SK-N-SH (cell line): Measurements from ENCODE around the gene BORCS5. TPM values are rescaled to one million over a fixed set of nuclear protein-coding genes. Genes with fewer than 3 reads are reported as not detected.
A peak's percentile ranks its signal among the peaks of the same experiment; 100 is the strongest.

Experiments used
- CTCF ChIA-PET: fragments of 300-600, 350-600 bp; formaldehyde crosslinking; extraction: SDS; loops from one replicate; lab custom pipeline; 2021; lab: Yijun Ruan, JAX
- POLR2A ChIA-PET: fragments of 350-600 bp; sonication (Branson Sonifier 250); formaldehyde crosslinking; extraction: SDS; loops from one replicate; lab custom pipeline; 2020; ENCODE audit warnings: antibody characterized with exemption, inconsistent platforms; lab: Yijun Ruan, JAX
- DNase-seq: peaks from one replicate; pipeline ENCODE4 v3.0.0; 2012
- H2AFZ ChIP-seq: fragments of 200-600 bp; sonication (generic); 2 replicates; pipeline ENCODE4 v1.8.1; 2016; ENCODE audit warnings: antibody characterized with exemption, mild to moderate bottlenecking, low read depth
- H3F3A ChIP-seq: fragments of 200-600 bp; sonication (generic); replicated peaks from 2 replicates; pipeline ENCODE3; 2016; ENCODE audit warnings: antibody characterized with exemption, mild to moderate bottlenecking; ENCODE audit not compliant: insufficient read depth
- H3K27ac ChIP-seq, 2 experiments: fragments of 200-500 bp in 1 of 2; fragments of 200-600 bp in 1 of 2; sonication (Bioruptor generic) in 1 of 2; sonication (generic), shearing (Covaris generic) in 1 of 2; 2 replicates each; pipeline versions ENCODE4 v1.5.1 to v1.6.1; 2014 to 2016; ENCODE audit warnings: low read depth in 2 of 2, inconsistent platforms in 1 of 2, low read length in 1 of 2, mild to moderate bottlenecking in 1 of 2, mixed read lengths in 1 of 2
- H3K27me3 ChIP-seq: fragments of 200-600 bp; sonication (generic), shearing (Covaris generic); 2 replicates; pipeline ENCODE4 v1.6.1; 2016; ENCODE audit warnings: mixed run types; ENCODE audit not compliant: insufficient read depth
- H3K36me3 ChIP-seq, 2 experiments: fragments of 200-500 bp in 1 of 2; fragments of 200-600 bp in 1 of 2; sonication (Bioruptor generic) in 1 of 2; sonication (generic) in 1 of 2; replicated peaks in 1 of 2; 2 replicates each; pipeline versions ENCODE3 to v1.5.1; 2014 to 2016; ENCODE audit warnings: low read length in 1 of 2, mild to moderate bottlenecking in 1 of 2; ENCODE audit not compliant: insufficient read depth in 2 of 2, control insufficient read depth in 1 of 2
- H3K4me1 ChIP-seq, 2 experiments: fragments of 200-500 bp in 1 of 2; fragments of 200-600 bp in 1 of 2; sonication (Bioruptor generic) in 1 of 2; sonication (generic), shearing (Covaris generic) in 1 of 2; 2 replicates each; pipeline versions ENCODE4 v1.5.1 to v1.6.1; 2014 to 2016; ENCODE audit warnings: low read depth in 1 of 2, low read length in 1 of 2, mixed run types in 1 of 2; ENCODE audit not compliant: insufficient read depth in 2 of 2, control insufficient read depth in 1 of 2
- H3K4me2 ChIP-seq: fragments of 200-600 bp; sonication (generic), shearing (Covaris generic); 2 replicates; pipeline ENCODE4 v1.6.1; 2017; ENCODE audit warnings: mixed run types
- H3K4me3 ChIP-seq, 2 experiments: fragments of 200-500 bp in 1 of 2; fragments of 200-600 bp in 1 of 2; sonication (Bioruptor generic) in 1 of 2; sonication (generic), shearing (Covaris generic) in 1 of 2; 2 replicates each; pipeline versions ENCODE4 v1.5.1 to v1.8.1; 2014 to 2016; ENCODE audit warnings: low read depth in 2 of 2, inconsistent platforms in 1 of 2, low read length in 1 of 2, mild to moderate bottlenecking in 1 of 2, mixed read lengths in 1 of 2, moderate library complexity in 1 of 2
- H3K79me2 ChIP-seq: fragments of 200-600 bp; sonication (generic); 2 replicates; pipeline ENCODE4 v1.8.1; 2017; ENCODE audit warnings: mild to moderate bottlenecking; ENCODE audit not compliant: insufficient read depth
- H3K9ac ChIP-seq: fragments of 200-600 bp; sonication (generic); 2 replicates; pipeline ENCODE4 v1.6.1; 2017; ENCODE audit warnings: mixed run types
- H3K9me2 ChIP-seq: fragments of 200-600 bp; sonication (generic); 2 replicates; pipeline ENCODE4 v1.6.1; 2017; ENCODE audit warnings: mixed run types
- H3K9me3 ChIP-seq: fragments of 200-600 bp; sonication (generic); 2 replicates; pipeline ENCODE4 v1.6.1; 2017; ENCODE audit warnings: mixed run types, mild to moderate bottlenecking, moderate library complexity
- H4K20me1 ChIP-seq: fragments of 200-600 bp; sonication (generic); 2 replicates; pipeline ENCODE4 v1.6.1; 2017; ENCODE audit warnings: mild to moderate bottlenecking, mixed run types; ENCODE audit not compliant: insufficient read depth
- CHD2 ChIP-seq: fragments of 150-350 bp; IDR thresholded peaks from 2 replicates; pipeline ENCODE4 v1.6.1; 2018; ENCODE audit warnings: low read length; ENCODE audit not compliant: partially characterized antibody
- EZH2phosphoT487 ChIP-seq: fragments of 200-600 bp; sonication (generic); IDR thresholded peaks from 2 replicates; pipeline ENCODE4 v1.6.1; 2017; ENCODE audit warnings: low read depth, mixed run types, mild to moderate bottlenecking, antibody characterized with exemption, moderate library complexity, borderline replicate concordance
- FOSL2 ChIP-seq: IDR thresholded peaks from 2 replicates; pipeline ENCODE4 v1.4.0; 2012; ENCODE audit warnings: low read depth, mild to moderate bottlenecking, moderate library complexity, borderline replicate concordance
- FOXM1 ChIP-seq: IDR thresholded peaks from 2 replicates; pipeline ENCODE4 v1.4.0; 2012; ENCODE audit warnings: low read depth, mild to moderate bottlenecking
- JUND ChIP-seq: IDR thresholded peaks from 2 replicates; pipeline ENCODE4 v1.4.0; 2012
- MAX ChIP-seq: IDR thresholded peaks from 2 replicates; pipeline ENCODE4 v1.4.0; 2012; ENCODE audit warnings: low read depth
- NRF1 ChIP-seq: IDR thresholded peaks from 2 replicates; pipeline ENCODE4 v1.6.1; 2012; ENCODE audit warnings: low read depth, mild to moderate bottlenecking, low read length
- PBX3 ChIP-seq: IDR thresholded peaks from 2 replicates; pipeline ENCODE4; 2012
- POLR2AphosphoS5 ChIP-seq: IDR thresholded peaks from 2 replicates; pipeline ENCODE4 v1.6.1; 2012; ENCODE audit warnings: low read depth, low read length
- RAD21 ChIP-seq: IDR thresholded peaks from 2 replicates; pipeline ENCODE4 v1.6.1; 2012; ENCODE audit warnings: mild to moderate bottlenecking, low read length
- RFX5 ChIP-seq: IDR thresholded peaks from 2 replicates; pipeline ENCODE4 v1.6.1; 2012; ENCODE audit warnings: mild to moderate bottlenecking, improper control_type of control experiment, low read length
- RXRA ChIP-seq: IDR thresholded peaks from 2 replicates; pipeline ENCODE4 v1.4.0; 2012; ENCODE audit warnings: low read depth, mild to moderate bottlenecking, borderline replicate concordance
- SIN3A ChIP-seq: IDR thresholded peaks from 2 replicates; pipeline ENCODE4 v1.6.1; 2012; ENCODE audit warnings: low read depth, mild to moderate bottlenecking, low read length, moderate library complexity, borderline replicate concordance
- USF1 ChIP-seq: IDR thresholded peaks from 2 replicates; pipeline ENCODE4 v1.4.0; 2012; ENCODE audit warnings: low read depth, borderline replicate concordance
- USF2 ChIP-seq: fragments of 150-350 bp; IDR thresholded peaks from 2 replicates; pipeline ENCODE4 v1.6.1; 2017; ENCODE audit warnings: antibody characterized with exemption, low read length, low read depth, borderline replicate concordance
- ZBTB33 ChIP-seq: IDR thresholded peaks from 2 replicates; pipeline ENCODE4 v1.4.0; 2012; ENCODE audit warnings: low read depth, borderline replicate concordance
- WGBS: methylation state at CpG from one replicate; pipeline ENCODE4 v1.1.6; 2017; ENCODE audit warnings: low lambda C conversion rate; 5-methylcytosine and 5-hydroxymethylcytosine counted together
- polyA plus RNA-seq, 3 experiments: library from polyadenylated mRNA; depleted of rRNA; stranded (reverse); fragments of >200 nt; gene quantifications; 2 replicates each; pipeline ENCODE4 v1.2.3, GENCODE V29; 2012

BORCS5 gene
- polyA plus RNA-seq, 1 of the 3 experiments (the other 2 are of a cell fraction): 16.3 TPM

- Histone ChIP-seq H3K79me2 (peaks cover 95% of the 10 kb centered on the region), H3K9me3 (no peaks in the 10 kb centered on the region), H4K20me1 (no peaks in the 10 kb centered on the region), H3F3A (peaks cover 17% of the 10 kb centered on the region), H2AFZ (no peak overlapping the region), H3K9ac (no peak overlapping the region), H3K9me2 (no peaks in the 10 kb centered on the region), H3K4me3 (no peak overlapping the region), H3K36me3 (peaks cover 22 to 24% of the 10 kb centered on the region in 2 experiments), H3K4me1 (peaks cover 13 to 18% of the 10 kb centered on the region in 2 experiments), H3K27me3 (no peaks in the 10 kb centered on the region), H3K4me2 (no peak overlapping the region), H3K27ac (peak overlapping the region in 1 of 2 experiments; percentile 58; a peak in 3 of 4 replicates)
- DNase-seq: no peak
- TF ChIP-seq CHD2 (no peak), USF1 (no peak), NRF1 (no peak), SIN3A (no peak), ZBTB33 (no peak), RAD21 (no peak), MAX (no peak), USF2 (no peak), POLR2AphosphoS5 (no peak), FOSL2 (no peak), EZH2phosphoT487 (no peak), RFX5 (no peak), RXRA (no peak)
- POLR2A ChIA-PET: no interaction called here
- CTCF ChIA-PET: interaction anchor here (1.6 to 2.3 kb wide), 2 partner anchors 45 to 142 kb away, joined by 3 to 13 read pairs; no protein-coding TSS in a partner anchor
- WGBS: 94% methylated on average over 3 of the region's 3 CpGs
Observed at GRCh38 chr12:12518464-12518845, 161.6 kb downstream of the BORCS5 start.

- TF ChIP-seq JUND (peak; percentile 32; the same call in 1 of the 2 replicates), RAD21 (no peak), FOXM1 (no peak), NRF1 (no peak), PBX3 (0 out of 2 replicates have a peak, but pooled peaks have one; percentile 8), FOSL2 (peak; percentile 21; the same call in 1 of the 2 replicates)
- ChIA-PET CTCF (interaction anchor here (1.6 to 2.3 kb wide), 2 partner anchors 45 to 142 kb away, joined by 3 to 13 read pairs; no protein-coding TSS in a partner anchor), POLR2A (no interaction called here)
- Histone ChIP-seq H3F3A (peaks cover 13% of the 10 kb centered on the region), H3K9me2 (no peaks in the 10 kb centered on the region), H3K4me1 (peaks cover 13 to 15% of the 10 kb centered on the region in 2 experiments), H2AFZ (no peak overlapping the region), H3K9ac (no peak overlapping the region), H4K20me1 (no peaks in the 10 kb centered on the region), H3K27ac (peak overlapping the region in 1 of 2 experiments; percentile 58; a peak in 3 of 4 replicates), H3K9me3 (no peaks in the 10 kb centered on the region), H3K27me3 (no peaks in the 10 kb centered on the region), H3K79me2 (peaks cover 94% of the 10 kb centered on the region), H3K4me2 (no peak overlapping the region; the same call in 1 of the 2 replicates), H3K4me3 (no peak overlapping the region), H3K36me3 (peaks cover 20 to 24% of the 10 kb centered on the region in 2 experiments)
- 44% methylated on average over 4 of the region's 4 CpGs for WGBS
- DNase-seq: no peak
Observed at GRCh38 chr12:12518919-12519318, 162.0 kb downstream of the BORCS5 start.
